GM06990 (cell line): ENCODE measurements around the gene ICAM5.
"Not testable (repeated sequence)": the region's sequence is repeated elsewhere in the genome, so short reads cannot be mapped to it uniquely, and the experiment has no call there.

Experiments
- DNase-seq: peaks from one replicate; pipeline ENCODE4 v3.0.0-alpha.2; 2011; ENCODE audit not compliant: insufficient read length; ENCODE audit errors: extremely low read depth
- H3K27me3 ChIP-seq: replicated peaks from 2 replicates; pipeline ENCODE4 v1.6.0; 2011; ENCODE audit warnings: low read length; ENCODE audit not compliant: control insufficient read depth, insufficient read depth
- H3K36me3 ChIP-seq: 2 replicates; pipeline ENCODE4 v1.5.1; 2011; ENCODE audit warnings: low read length; ENCODE audit not compliant: control insufficient read depth, insufficient read depth
- H3K4me3 ChIP-seq: replicated peaks from 2 replicates; pipeline ENCODE4 v1.5.1; 2011; ENCODE audit warnings: low read depth, mild to moderate bottlenecking, control low read depth, low read length
- TF ChIP-seq, protein P1 (sequence below): IDR thresholded peaks from 2 replicates; pipeline ENCODE4 v1.5.1; 2011; ENCODE audit warnings: low read length, control low read depth, mild to moderate bottlenecking, inconsistent platforms; ENCODE audit not compliant: insufficient read depth, poor library complexity, severe bottlenecking

The ICAM5 gene, protein sequence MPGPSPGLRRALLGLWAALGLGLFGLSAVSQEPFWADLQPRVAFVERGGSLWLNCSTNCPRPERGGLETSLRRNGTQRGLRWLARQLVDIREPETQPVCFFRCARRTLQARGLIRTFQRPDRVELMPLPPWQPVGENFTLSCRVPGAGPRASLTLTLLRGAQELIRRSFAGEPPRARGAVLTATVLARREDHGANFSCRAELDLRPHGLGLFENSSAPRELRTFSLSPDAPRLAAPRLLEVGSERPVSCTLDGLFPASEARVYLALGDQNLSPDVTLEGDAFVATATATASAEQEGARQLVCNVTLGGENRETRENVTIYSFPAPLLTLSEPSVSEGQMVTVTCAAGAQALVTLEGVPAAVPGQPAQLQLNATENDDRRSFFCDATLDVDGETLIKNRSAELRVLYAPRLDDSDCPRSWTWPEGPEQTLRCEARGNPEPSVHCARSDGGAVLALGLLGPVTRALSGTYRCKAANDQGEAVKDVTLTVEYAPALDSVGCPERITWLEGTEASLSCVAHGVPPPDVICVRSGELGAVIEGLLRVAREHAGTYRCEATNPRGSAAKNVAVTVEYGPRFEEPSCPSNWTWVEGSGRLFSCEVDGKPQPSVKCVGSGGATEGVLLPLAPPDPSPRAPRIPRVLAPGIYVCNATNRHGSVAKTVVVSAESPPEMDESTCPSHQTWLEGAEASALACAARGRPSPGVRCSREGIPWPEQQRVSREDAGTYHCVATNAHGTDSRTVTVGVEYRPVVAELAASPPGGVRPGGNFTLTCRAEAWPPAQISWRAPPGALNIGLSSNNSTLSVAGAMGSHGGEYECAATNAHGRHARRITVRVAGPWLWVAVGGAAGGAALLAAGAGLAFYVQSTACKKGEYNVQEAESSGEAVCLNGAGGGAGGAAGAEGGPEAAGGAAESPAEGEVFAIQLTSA

DNA sequence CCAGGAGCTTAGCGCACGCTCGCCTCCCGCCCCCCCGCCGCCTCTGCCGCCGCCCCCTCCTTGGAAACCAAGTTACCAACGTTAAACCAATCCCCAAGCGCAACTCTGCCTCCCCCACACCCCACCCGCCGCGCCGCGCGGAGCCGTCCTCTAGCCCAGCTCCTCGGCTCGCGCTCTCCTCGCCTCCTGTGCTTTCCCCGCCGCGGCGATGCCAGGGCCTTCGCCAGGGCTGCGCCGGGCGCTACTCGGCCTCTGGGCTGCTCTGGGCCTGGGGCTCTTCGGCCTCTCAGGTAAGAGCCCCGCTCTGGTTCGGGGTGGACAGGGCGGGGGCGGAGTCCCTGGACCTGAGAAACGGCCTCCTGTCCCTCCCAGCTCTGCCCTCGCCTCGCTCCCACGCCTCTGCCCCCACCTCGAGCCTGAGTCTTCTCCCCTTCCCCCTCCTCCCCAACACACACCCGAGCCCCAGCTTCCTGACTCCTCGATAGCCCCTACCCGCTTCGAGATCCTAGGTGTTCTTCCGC, at the start of gene ICAM5:
Gene ICAM5 (plus strand): TSS at position 117 of the 521 bp plus-strand sequence. CDS start 92 bp downstream, at position 209.
- Histone ChIP-seq H3K36me3 (peaks cover 7% of the 10 kb centered on the region), H3K4me3 (peak within 1 kb of the TSS; percentile 55), H3K27me3 (no peaks in the 10 kb centered on the region)
- DNase-seq, result peak; percentile 72
- TF ChIP-seq, protein P1, sequence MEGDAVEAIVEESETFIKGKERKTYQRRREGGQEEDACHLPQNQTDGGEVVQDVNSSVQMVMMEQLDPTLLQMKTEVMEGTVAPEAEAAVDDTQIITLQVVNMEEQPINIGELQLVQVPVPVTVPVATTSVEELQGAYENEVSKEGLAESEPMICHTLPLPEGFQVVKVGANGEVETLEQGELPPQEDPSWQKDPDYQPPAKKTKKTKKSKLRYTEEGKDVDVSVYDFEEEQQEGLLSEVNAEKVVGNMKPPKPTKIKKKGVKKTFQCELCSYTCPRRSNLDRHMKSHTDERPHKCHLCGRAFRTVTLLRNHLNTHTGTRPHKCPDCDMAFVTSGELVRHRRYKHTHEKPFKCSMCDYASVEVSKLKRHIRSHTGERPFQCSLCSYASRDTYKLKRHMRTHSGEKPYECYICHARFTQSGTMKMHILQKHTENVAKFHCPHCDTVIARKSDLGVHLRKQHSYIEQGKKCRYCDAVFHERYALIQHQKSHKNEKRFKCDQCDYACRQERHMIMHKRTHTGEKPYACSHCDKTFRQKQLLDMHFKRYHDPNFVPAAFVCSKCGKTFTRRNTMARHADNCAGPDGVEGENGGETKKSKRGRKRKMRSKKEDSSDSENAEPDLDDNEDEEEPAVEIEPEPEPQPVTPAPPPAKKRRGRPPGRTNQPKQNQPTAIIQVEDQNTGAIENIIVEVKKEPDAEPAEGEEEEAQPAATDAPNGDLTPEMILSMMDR, result no peak

DNA sequence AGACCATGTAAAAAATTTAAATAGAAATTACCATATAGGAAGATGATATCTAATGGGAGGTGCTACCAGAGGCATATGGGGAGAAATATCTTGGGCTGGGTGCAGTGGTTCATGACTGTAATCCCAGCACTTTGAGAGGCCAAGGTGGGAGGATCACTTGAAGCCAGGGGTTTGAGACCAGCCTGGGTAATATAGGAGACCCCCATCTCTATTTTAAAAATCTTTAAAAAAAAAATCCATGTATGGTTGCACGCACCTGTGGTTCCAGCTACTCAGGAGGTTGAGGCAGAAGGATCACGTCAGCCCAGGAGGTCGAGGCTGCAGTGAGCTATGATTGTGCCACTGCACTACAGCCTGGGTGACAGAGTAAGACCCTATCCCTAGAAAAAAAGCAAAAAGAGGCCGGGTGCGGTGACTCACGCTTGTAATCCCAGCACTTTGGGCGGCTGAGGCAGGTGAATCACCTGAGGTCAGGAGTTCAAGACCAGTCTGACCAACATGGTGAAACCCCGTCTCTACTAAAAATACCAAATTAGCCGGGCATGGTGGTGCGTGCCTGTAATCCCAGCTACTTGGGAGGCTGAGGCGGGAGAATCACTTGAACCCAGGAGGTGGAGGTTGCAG, 47.8 kb upstream of the ICAM5 start:
- H3K36me3 ChIP-seq, DNase-seq, H3K4me3 ChIP-seq, H3K27me3 ChIP-seq: not testable (repeated sequence)

DNA sequence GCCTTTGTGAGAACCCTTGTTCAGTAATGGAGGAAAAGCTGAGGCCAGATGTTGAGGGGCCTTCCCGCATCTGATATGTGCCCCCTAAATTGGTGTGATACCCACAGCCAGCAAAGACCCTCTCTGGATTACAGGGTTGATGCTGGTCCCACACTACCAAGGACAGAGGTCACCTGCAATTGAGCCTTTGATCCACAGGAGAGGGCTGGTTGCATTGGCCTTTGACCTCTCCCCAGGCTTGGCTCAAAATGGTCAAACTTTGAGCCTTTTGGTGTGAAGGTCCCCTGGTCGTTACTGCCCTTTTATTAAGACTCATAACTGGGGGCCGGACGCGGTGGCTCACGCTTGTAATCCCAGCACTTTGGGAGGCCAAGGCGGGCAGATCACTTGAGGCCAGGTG, 46.1 kb upstream of the ICAM5 start:
- TF ChIP-seq, protein P1, result no peak
- no peaks in the 10 kb centered on the region for H3K27me3 ChIP-seq
- no peaks in the 10 kb centered on the region for H3K36me3 ChIP-seq
- DNase-seq, result no peak
- H3K4me3 ChIP-seq, result no peak overlapping the region

DNA sequence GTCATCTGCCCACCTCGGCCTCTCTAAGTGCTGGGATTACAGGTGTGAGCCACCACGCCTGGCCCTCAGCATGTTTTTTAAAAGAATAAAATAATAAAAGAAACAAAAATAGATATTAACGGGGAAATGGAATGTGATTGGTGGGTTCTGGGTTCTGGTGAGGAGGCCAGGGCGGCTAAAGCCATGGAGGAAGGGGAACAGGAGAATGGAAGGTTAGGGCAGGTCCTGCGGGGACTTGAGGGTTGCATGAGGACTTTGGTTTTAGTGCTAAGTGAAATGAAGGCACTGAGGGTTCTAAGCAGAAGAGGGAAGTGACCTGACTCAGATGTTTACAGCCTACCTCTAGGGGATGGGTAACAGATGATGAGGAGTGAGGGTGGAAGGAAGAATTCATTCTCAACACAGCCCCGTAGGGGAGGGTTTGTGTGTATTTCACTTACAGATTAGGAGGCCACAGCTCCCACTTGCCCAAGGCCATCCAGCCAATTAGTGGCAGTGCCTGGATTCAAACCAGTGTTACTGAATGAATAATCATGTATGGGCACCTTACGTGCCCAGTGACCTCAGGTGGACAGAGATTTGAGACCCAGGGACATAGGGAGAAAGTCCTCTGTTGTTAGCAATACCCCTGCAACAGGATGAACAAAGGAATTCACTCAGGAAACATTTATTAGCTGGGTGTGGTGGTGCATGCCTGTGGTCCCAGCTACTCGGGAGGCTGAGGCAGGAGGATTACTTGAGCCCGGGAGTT, 44.4 kb upstream of the ICAM5 start:
- Histone ChIP-seq H3K4me3 (no peak overlapping the region), H3K36me3 (no peaks in the 10 kb centered on the region), H3K27me3 (no peaks in the 10 kb centered on the region)
- peak; percentile 64 for DNase-seq
- TF ChIP-seq, protein P1, result no peak

- Histone ChIP-seq H3K36me3 (no peaks in the 10 kb centered on the region), H3K4me3 (no peak overlapping the region), H3K27me3 (no peaks in the 10 kb centered on the region)
- DNase-seq, result no peak
- TF ChIP-seq, protein P1, result no peak
Measured at GRCh38 chr19:10246511-10246910, 43.2 kb upstream of the ICAM5 start.
